ENCODE data around the gene EGFLAM. TPM values are rescaled to one million over a fixed set of nuclear protein-coding genes. Genes with fewer than 3 reads are reported as not detected.
A peak's percentile ranks its signal among the peaks of the same experiment; 100 is the strongest.

The EGFLAM gene
- total and polyA plus RNA-seq, 2 experiments from 2014 or later, result 6.5 to 9.0 TPM

- Histone ChIP-seq H3K4me1 (ENCODE audit: insufficient read depth) (peaks cover 29% of the 10 kb centered on the region), H3K9me3 (ENCODE audit: low read depth) (no peaks in the 10 kb centered on the region), H3K4me2 (no peak overlapping the region), H3K36me3 (replicated peaks; ENCODE audit: insufficient read depth, low read depth) (no peaks in the 10 kb centered on the region), H3K79me2 (no peaks in the 10 kb centered on the region), H3K27me3 (no peaks in the 10 kb centered on the region), H3K9me2 (replicated peaks; ENCODE audit: insufficient read depth) (no peaks in the 10 kb centered on the region), H3K27ac (peak overlapping the region; percentile 73), H3K4me3 (no peak overlapping the region), H2AFZ (no peak overlapping the region), H4K20me1 (ENCODE audit: insufficient read depth, poor library complexity, severe bottlenecking) (no peaks in the 10 kb centered on the region)
- DNase-seq (ENCODE audit: low spot score), result no peak
- TF ChIP-seq EZH2 (IDR thresholded peaks at IDR 0.05; ENCODE audit: borderline replicate concordance), result no peak
- no peak for TF ChIP-seq CTCF (IDR thresholded peaks at IDR 0.05; ENCODE audit: poor library complexity)
- TF ChIP-seq EZH2phosphoT487 (IDR thresholded peaks at IDR 0.05; ENCODE audit: low read depth, severe bottlenecking, unreplicated experiment), result no peak
- 93% methylated on average over 10 of the region's 11 CpGs for WGBS (ENCODE audit: low lambda C conversion rate, missing lambda C conversion rate)
Observed at GRCh38 chr5:38469707-38470267, 211.4 kb downstream of the EGFLAM start.

- Histone ChIP-seq H4K20me1 (ENCODE audit: insufficient read depth, poor library complexity, severe bottlenecking) (no peaks in the 10 kb centered on the region), H3K36me3 (replicated peaks; ENCODE audit: insufficient read depth, low read depth) (no peaks in the 10 kb centered on the region), H3K4me1 (ENCODE audit: insufficient read depth) (peaks cover 26% of the 10 kb centered on the region), H3K4me3 (no peak overlapping the region), H3K79me2 (no peaks in the 10 kb centered on the region), H3K27me3 (no peaks in the 10 kb centered on the region), H3K9me3 (ENCODE audit: low read depth) (no peaks in the 10 kb centered on the region), H3K4me2 (no peak overlapping the region), H3K9me2 (replicated peaks; ENCODE audit: insufficient read depth) (no peaks in the 10 kb centered on the region), H2AFZ (no peak overlapping the region), H3K27ac (no peak overlapping the region)
- DNase-seq (ENCODE audit: low spot score), result no peak
- 91% methylated on average over 4 of the region's 4 CpGs for WGBS (ENCODE audit: low lambda C conversion rate, missing lambda C conversion rate)
- TF ChIP-seq EZH2 (IDR thresholded peaks at IDR 0.05; ENCODE audit: borderline replicate concordance), result no peak
- no peak for TF ChIP-seq EZH2phosphoT487 (IDR thresholded peaks at IDR 0.05; ENCODE audit: low read depth, severe bottlenecking, unreplicated experiment)
- TF ChIP-seq CTCF (IDR thresholded peaks at IDR 0.05; ENCODE audit: poor library complexity), result no peak
Observed at GRCh38 chr5:38471709-38472108, 213.3 kb downstream of the EGFLAM start.

DNA sequence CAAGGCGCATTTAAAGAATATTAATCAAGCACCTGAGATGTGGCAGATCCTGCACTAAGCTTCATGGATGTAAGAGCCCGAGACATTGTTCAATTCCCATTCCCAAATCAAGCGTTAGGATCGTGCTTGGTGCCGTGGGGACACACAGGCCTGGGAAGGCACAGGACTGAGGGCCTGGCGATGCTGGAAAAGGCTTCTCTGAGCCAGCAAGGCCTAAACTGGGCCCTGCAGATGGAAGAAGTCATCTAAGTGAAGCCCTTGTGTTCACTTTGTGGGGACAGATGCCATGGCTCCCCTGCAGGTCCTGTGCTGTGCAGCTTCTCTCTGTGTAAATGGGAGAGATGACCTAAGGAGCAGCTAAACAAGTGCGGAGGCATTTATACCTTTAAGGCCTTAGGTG, 214.2 kb downstream of the EGFLAM start:
- Histone ChIP-seq H3K9me2 (replicated peaks; ENCODE audit: insufficient read depth) (no peaks in the 10 kb centered on the region), H3K79me2 (no peaks in the 10 kb centered on the region), H3K27ac (no peak overlapping the region), H4K20me1 (ENCODE audit: insufficient read depth, poor library complexity, severe bottlenecking) (no peaks in the 10 kb centered on the region), H3K4me3 (no peak overlapping the region), H2AFZ (no peak overlapping the region), H3K9me3 (ENCODE audit: low read depth) (no peaks in the 10 kb centered on the region), H3K4me1 (ENCODE audit: insufficient read depth) (peaks cover 18% of the 10 kb centered on the region), H3K4me2 (no peak overlapping the region), H3K27me3 (no peaks in the 10 kb centered on the region), H3K36me3 (replicated peaks; ENCODE audit: insufficient read depth, low read depth) (no peaks in the 10 kb centered on the region)
- whole genome bisulfite sequencing (ENCODE audit: low lambda C conversion rate, missing lambda C conversion rate), result 93% methylated on average over 7 of the region's 7 CpGs
- no peak for DNase-seq (ENCODE audit: low spot score)
- TF ChIP-seq EZH2phosphoT487 (IDR thresholded peaks at IDR 0.05; ENCODE audit: low read depth, severe bottlenecking, unreplicated experiment) (no peak), EZH2 (IDR thresholded peaks at IDR 0.05; ENCODE audit: borderline replicate concordance) (no peak), CTCF (IDR thresholded peaks at IDR 0.05; ENCODE audit: poor library complexity) (no peak)
